HG02938 (cell line): Measurements from ENCODE around the gene TIMM29.
A peak's percentile ranks its signal among the peaks of the same experiment; 100 is the strongest.
"Not testable (repeated sequence)": the region's sequence is repeated elsewhere in the genome, so short reads cannot be mapped to it uniquely, and the experiment has no call there.

Experiments
- ATAC-seq: cut with Tn5 transposase; IDR thresholded peaks from one replicate; pipeline ENCODE4 v1.9.1; 2021; ENCODE audit warnings: mild to moderate bottlenecking, moderate library complexity; ENCODE audit not compliant: unreplicated experiment

TIMM29 gene

DNA sequence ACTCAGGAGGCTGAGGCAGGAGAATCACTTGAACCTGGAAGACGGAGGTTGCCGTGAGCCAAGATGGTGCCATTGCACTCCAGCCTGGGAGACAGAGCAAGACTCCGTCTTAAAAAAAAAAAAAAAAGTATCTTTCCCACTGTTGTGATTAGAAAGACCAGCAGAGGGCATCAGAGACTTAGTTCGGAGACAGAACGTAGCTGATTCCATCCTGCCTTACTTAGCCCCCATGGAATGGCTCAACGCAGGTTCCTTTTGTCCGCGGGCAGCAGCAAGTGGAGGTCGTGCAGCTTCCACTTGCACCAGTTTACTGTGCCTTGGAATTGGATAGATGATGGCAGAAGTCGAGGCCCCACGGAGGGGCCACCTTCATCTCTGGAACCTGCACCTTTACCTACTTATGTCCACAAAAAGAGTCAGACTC, 8.1 kb downstream of the TIMM29 start:
- no peak for ATAC-seq

DNA sequence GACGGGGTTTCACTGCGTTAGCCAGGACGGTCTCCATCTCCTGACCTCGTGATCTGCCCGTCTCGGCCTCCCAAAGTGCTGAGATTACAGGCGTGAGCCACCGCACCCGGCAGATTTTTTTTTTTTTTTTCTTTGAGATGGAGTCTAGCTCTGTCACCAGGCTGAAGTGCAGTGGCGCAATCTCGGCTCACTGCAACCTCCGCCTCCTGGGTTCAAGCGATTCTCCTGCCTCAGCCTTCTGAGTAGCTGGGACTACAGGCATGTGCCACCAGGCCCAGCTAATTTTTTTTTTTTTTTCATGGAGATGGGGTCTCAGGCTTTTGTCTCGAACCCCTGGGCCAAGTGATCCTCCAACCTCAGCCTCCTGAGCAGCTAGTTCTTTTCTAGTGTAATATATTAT, 13.0 kb downstream of the TIMM29 start:
- not testable (repeated sequence) for ATAC-seq

DNA sequence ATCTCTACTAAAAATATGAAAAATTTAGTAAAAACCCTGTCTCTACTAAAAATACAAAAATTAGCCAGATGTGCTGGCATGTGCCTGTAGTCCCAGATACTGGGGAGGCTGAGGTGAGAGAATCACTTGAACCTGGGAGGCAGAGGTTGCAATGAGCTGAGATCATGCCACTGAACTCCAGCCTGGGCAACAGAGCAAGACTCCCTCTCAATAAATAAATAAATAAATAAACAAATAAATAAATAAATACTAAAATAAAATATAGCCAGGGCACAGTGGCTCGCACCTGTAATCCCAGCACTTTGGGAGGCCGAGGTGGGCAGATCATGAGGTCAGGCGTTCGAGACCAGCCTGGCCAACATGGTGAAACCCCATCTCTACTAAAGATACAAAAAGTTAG, 14.8 kb downstream of the TIMM29 start:
- ATAC-seq: not testable (repeated sequence)

DNA sequence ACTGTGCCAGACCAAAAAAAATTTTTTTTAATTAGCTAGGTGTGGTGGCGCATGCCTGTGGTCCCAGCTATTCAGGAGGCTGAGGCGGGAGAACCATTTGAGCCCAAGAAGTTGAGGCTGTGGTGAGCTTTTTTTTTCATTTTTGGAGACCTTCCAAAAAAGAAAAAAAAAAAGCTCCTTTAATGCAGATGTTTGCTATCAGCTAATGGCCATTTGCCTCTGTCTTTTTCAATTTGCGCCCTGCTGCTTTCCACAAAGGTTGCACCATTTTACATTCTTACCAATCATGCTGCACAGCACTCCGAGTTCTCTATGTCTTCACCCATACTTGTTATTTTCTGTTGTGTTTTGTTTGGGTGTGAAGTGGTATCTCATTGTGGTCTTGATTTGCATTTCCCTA, 16.7 kb downstream of the TIMM29 start:
- ATAC-seq: no peak

DNA sequence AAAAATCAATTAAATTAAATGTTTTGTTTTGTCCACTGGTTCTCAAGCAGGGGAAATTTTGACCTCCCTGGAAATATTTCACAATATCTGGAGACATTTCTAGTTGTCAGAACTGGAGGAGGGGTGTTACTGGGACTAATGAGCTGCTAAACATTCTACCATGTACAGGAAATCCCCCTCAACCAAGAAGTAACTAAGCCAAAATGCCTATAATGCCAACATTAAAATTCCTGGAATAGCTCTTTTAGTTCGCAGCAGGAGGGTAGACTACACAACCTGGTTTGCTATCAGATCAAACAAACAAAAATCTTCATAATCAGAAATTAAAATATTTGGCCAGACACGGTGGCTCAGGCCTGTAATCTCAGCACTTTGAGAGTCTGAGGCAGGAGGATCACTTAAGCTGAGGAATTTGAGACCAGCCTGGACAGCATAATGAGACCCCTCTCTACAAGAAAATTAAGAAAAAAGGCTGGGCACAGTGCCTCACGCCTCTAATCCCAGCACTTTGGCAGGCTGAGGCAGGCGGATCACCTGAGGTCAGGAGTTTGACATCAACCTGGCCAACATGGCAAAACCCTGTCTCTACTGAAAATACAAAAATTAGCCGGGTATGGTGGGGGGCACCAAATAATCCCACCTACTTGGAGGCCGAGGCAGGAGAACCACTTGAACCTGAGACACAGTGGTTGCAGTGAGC, 18.5 kb downstream of the TIMM29 start:
- no peak for ATAC-seq

DNA sequence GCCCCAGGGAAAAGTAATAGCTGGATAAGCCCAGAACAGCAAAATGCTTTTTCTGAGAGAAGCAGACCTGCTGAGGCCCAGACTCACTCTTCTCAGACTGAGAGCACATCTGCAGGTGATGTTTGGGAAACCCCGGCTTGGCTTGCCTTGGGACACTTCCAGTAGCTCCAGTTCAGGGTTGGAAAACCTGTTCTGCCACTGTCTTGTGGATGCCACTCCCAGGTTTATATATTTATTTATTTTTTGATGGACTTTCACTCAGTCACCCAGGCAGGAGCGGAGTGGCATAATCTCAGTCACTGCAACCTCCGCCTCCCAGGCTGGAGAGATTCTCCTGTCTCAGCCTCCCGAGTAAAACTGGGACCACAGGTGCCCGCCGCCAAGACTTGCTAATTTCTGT, 24.2 kb downstream of the TIMM29 start:
- ATAC-seq: no peak

DNA sequence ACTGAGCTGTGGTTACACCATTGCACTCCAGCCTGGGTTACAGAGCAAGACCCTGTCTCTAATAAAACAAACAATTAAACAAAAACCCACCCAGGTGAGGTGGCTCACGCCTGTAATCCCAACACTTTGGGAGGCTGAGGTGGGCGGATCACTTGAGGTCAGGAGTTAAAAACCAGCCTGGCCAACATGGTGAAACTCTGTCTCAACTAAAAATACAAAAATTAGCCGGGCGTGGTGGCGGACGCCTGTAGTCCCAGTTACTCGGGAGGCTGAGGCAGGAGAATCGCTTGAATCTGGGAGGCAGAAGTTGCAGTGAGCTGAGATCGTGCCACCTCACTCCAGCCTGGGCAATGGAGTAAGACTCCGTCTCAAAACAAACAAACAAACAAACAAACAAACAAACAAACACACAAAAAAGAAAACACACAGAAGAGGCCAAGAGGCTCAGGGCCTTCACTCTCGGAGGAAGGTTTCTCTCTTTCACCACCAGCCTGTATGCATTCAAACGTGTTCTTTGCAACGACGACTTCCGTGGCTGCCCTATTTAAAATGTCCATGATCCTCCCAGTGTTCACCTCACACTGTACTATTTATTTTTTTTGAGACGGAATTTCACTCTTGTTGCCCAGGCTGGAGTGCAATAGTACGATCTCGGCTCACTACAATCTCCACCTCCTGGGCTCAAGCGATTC, 30.8 kb downstream of the TIMM29 start:
- ATAC-seq: not testable (repeated sequence)

DNA sequence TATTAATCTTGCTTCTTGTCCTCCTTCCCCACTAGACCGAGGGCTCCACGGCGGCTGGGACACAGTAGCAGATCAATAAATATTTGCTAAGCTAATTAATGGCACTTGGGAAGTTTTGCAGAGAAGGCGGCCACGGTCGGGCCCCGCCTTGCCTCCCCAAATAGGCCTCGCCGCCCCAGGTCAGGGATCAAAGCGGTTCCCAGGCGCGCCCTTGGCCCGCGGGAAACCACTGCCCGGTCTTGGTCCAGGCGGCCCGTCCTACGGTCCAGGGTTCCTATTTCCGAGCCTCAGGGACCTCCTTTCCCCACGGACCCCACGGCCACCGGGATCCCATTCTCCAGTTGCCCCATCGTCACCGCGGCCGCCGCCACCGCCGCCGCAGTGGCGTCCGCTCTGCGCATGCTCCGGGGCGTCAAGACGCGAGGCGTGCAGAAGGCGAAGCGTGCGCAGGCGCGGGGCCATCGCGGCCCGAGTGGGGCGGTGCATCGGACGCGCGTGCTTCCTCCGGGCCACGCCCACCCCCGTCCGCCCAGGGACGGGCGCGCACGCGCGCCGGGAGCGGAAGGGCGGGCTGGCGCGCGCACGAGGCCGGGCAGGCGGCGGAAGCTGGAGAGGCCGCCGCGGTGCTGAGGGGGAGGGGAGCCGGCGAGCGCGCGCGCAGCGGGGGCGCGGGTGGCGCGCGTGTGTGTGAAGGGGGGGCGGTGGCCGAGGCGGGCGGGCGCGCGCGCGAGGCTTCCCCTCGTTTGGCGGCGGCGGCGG, 31.9 kb downstream of the TIMM29 start, which contains the start of gene SMARCA4:
Gene SMARCA4 (plus strand): TSS at position 717 of the 759 bp plus-strand sequence. CDS start 23,122 bp downstream, outside the sequence.
- ATAC-seq: peak; percentile 62

DNA sequence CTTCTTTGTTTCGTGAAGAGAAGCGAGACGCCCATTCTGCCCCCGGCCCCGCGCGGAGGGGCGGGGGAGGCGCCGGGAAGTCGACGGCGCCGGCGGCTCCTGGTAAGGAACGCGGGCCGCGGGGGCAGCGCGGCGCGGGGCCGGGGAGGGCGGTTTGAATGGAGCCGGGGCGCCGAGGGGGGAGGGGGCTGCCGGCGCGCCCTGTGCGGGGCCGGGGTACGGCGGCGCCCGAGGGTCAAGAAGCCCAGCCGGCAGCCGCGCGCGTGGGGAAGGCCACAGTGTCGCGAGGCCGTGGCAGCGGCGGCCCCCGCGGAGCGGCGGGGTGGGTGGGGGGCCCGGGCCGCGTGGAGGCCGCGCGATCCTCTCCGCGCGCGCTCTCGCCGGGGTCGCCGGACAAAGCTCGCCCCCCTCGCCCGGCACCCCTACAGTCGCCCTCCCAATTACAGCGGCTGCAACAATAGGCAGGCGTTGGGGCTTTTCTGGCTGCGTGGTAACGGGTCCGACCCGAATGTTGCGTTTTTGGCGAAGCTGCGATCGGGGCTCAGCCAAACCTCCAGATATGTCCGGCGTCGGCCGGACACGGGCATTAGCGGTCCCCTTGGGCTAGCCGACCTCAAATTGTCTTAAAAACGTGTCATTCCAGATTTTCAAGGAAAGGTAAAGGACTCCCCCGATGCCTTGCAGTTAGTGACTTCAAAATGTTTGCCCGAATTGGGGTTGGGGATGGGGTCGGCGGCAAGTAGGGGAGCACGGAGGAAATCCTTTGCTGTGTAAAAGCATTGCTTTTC, 32.7 kb downstream of the TIMM29 start:
- peak; percentile 32 for ATAC-seq

DNA sequence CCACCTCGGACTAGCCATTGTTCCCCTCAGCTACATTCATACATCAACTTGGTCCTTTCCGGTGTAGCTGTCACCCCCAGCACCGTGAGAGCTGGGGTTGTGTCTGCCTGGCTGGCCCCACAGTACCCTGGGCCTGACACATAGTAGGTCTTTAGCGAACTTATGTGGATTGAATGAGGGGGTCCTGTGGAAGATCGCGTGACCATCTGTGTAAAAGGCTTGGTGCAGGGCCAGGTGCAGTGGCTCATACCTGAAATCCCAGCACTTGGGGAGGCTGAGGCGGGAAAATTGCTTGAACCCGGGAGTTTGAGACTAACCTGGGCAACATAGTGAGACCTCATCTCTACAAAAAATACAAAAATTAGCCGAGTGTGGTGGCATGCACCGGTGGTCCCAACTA, 34.3 kb downstream of the TIMM29 start:
- ATAC-seq: no peak

DNA sequence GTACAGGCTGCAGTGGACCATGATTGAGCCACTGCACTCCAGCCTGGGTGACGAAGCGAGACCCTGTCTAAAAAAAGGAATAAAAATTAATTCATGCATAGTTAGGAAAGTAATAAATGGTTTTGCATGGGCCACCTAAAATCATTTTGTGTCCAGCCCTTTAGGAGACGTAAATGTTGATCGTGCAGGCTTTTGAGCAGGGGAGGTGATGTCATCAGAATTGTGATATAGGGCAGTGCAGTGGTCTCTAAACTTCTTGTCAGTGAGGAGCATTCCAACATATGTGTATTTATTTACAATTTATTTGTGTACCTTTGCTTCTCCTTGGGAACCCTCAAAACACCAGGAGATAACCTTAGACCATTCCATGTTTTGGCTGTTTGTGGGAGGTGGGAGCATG, 35.3 kb downstream of the TIMM29 start:
- ATAC-seq: no peak

DNA sequence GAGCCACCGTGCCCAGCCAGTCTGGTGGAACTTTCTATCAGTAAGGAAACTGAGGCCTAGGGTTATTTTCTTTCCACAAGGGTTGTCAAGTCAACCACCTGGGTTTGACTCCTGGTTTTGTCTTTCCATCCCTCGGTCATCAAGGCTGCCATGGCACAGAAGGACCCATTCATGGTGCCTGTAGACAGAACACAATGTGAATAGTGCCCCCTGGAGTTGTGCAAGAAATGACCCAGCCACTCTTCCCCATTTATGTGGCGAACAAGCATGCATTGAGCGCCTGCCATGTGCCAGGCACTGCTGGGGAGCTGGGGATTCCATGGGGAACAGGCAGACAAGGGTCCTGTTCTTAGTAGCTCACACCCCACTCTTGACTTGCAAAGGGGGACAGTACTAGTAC, 36.3 kb downstream of the TIMM29 start:
- ATAC-seq: no peak

DNA sequence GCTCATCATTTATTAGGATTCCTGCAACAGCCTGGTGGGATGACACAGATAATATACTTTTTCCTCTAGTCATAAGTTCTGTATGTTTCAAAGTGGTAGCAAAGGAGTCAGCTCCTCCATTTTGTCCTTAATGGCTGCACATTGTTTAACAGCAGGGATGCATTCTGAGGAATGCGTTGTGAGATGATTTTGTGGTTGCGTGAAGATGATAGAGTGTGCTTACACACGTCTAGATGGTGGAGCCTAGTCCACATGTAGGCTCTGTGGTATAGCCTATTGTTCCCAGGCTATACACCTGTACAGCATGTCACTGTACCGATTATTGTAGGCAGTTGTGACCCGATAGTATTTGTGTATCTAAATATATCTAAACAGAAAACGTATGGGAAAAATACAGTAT, 36.8 kb downstream of the TIMM29 start:
- ATAC-seq: no peak

DNA sequence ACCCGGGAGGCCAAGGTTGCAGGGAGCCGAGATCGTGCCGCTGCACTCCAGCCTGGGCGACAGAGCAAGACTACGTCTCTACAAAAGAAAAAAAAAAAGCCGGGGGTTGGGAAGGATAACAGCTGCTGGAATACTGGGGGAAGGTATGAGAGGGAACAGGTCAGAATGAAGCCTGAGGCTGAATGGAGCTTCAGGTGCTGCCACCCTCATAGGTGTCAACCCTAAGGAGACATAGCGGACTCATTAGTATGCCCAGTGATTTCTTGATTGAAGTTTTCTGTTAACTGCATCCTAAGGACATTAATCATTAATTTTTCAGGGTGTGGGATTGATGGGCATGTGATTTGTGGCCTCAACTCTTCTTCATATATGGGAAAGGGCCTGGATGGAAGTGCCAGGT, 38.2 kb downstream of the TIMM29 start:
- no peak for ATAC-seq

DNA sequence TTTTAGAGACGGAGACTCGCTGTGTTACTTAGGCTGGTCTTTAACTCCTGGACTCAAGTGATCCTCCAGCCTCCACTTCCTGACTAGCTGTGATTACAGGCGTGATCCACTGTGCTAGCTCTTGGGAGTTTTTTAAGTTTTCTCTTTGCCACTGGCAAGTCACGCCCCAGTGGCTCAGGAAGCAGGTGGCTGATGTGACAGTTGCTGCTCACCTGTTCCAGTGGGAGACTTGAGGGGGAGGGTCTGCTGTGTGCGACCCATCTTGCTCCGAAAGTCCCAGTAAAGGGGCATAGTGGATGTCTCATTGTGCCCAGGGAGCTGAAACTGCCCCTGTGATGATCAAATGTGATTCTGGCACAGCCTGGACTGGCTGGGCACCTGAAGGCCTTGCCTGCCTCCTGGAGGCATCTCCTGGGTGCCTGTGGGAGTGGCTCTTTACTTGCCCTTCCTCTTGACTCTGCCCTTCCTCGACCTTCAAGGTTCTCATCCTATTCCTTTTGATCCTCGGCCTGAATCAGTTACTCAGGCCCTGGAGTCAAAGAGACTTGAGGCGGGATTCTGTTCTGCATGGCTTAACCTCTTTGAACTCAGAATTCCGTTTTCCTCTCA, 40.0 kb downstream of the TIMM29 start:
- no peak for ATAC-seq

DNA sequence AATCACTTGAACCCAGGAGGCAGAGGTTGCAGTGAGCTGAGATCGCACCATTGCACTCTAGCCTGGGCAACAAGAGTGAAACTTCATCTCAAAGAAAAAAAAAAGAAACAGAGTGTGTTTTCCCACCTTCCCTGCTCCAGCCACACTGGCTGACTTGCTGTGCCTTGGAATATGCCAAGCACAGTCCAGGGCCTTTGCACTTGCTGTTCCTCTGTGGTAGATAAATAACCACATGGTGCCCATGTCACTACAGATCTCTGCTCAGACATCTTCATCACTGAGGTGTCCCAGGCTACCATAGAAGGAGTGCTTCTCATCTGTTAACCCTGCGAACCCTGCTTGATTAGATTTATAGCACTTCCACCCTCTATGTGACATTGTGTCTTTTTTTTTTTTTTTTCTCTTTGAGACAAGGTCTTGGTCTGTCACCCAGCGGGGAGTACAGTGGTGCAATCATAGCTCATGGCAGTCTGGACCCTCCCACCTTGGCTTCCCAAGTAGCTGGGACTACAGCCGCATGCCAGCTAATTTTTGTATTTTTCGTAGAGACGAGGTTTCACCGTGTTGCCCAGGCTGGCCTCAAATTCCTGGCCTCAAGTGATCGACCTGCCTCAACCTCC, 42.6 kb downstream of the TIMM29 start:
- ATAC-seq: no peak

DNA sequence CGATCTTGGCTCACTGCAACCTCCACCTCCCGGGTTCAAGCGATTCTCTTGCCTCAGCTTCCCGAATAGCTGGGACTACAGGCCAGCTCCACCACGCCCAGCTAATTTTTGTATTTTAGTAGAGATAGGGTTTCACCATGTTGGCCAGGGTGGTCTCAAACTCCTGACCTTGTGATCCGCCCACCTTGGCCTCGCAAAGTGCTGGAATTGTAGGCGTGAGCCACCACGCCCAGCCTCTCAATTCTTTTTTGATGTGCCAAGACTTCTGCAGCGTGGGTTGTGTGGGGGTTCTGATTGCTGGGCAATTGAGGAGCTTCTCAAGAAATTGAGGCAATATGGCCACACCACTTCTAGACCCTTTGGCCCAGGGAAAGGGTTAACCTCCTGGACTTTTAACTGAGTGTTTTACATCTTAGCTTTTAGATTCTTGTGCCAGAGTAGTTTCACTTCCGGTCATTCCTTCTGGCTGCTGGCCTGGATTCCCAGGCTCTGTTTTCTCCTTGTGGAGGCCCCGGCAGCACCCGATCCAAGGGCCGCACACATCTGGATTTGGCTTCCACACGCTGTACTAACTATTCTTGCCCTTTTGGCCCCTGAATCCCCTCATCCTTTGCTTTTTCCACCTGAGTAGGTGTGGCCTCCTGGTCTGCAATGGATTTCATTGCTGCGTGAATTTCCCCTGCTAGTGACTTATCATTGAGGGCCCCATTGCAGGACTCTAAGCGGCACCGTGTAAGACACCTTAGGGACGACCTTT, 46.9 kb downstream of the TIMM29 start:
- ATAC-seq: no peak

DNA sequence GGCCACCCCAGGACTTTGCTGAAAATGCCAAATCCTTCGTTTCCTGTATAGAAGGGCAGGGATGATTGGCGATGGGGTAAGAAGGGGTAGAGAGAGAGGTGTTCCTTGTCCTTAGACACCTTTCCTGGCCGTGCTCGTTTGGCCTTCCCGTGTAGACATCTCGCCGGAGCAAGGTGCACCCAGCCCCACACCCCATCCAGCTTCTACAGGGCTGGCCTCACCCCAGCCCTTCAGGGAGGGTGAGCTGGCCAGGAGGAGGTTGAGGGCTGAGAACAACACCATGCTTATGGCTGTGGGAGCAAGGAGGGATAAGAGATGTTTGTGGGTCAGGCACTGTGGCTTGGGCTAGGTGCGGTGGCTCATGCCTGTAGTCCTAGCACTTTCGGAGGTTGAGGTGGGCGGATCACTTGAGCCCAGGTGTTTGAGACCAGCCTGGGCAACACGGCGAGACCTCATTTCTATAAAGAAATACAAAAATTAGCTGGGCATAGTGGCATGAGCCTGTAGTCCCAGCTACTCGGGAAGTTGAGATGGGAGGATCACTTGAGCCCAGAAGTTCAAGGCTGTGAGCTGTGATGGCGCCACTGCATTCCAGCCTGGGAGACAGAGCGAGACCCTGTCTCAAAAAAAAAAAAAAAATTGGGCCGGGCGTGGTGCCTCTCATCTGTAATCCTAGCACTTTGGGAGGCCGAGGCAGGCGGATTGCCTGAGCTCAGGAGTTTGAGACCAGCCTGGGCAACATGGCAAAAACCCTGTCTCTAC, 47.7 kb downstream of the TIMM29 start:
- no peak for ATAC-seq

DNA sequence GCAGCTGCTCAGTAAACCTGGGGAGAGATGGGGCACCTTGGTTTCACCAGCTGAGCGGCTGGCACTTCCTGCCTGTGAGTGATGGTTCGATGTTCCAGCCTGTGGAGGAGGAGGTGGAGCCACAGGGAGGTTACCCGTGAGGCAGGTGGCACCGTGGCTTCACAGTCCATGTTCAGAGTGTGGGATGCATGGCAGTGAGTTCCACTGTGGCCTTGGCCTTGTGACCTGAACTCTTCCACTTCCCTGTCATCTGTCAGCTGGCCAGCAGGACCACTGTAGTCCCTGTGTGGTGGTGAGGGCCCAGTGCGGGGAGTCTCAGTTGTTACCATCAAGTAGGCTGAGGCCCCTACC, 49.1 kb downstream of the TIMM29 start:
- no peak for ATAC-seq
